Stimulated activated CD4-positive, alpha-beta T cell treated with anti-CD3 and anti-CD28 coated beads, Interleukin-1b, Interleukin-23, amount 100 ng/mL, for 24 hours (primary cell): Measurements from ENCODE around the gene OGFRL1.

ENCODE experiments used
- DNase-seq, 4 experiments: peaks; one replicate each; pipeline ENCODE4 v3.0.0-alpha.2; 2020; ENCODE audit warnings: low read depth in 4 of 4, low spot score in 1 of 4

OGFRL1 gene

GRCh38 chr6:71284785-71285184 is 3.8 kb upstream of the OGFRL1 start:
- no peak for DNase-seq

- no peak for DNase-seq
Measured at GRCh38 chr6:71287038-71287437, 1.6 kb upstream of the OGFRL1 start.

- DNase-seq, result no peak
Measured at GRCh38 chr6:71287926-71288227, 734 bp upstream of the OGFRL1 start.

GRCh38 chr6:71289039-71289801 is 609 bp downstream of the OGFRL1 start:
- DNase-seq, result peak in 1 of 4 experiments; percentile 10

GRCh38 chr6:71289802-71290175 is 1.2 kb downstream of the OGFRL1 start:
- DNase-seq, result no peak

GRCh38 chr6:71290611-71291010 is 2.0 kb downstream of the OGFRL1 start:
- DNase-seq, result no peak

- no peak for DNase-seq
Measured at GRCh38 chr6:71292001-71292400, 3.4 kb downstream of the OGFRL1 start.

GRCh38 chr6:71294121-71294523 is 5.5 kb downstream of the OGFRL1 start:
- DNase-seq, result no peak

- DNase-seq, result no peak
Measured at GRCh38 chr6:71298459-71298858, 9.8 kb downstream of the OGFRL1 start.

- no peak for DNase-seq
Measured at GRCh38 chr6:71299541-71300470, 11.2 kb downstream of the OGFRL1 start.

GRCh38 chr6:71300561-71301168 is 12.1 kb downstream of the OGFRL1 start:
- no peak for DNase-seq

- no peak for DNase-seq
Measured at GRCh38 chr6:71301546-71301945, 12.9 kb downstream of the OGFRL1 start.

- no peak for DNase-seq
Measured at GRCh38 chr6:71309656-71310055, 21.0 kb downstream of the OGFRL1 start.

GRCh38 chr6:71310261-71310660 is 21.6 kb downstream of the OGFRL1 start:
- DNase-seq, result no peak

- DNase-seq, result no peak
Measured at GRCh38 chr6:71312089-71312488, 23.5 kb downstream of the OGFRL1 start.

- DNase-seq, result no peak
Measured at GRCh38 chr6:71317441-71317840, 28.8 kb downstream of the OGFRL1 start.

GRCh38 chr6:71320041-71320440 is 31.4 kb downstream of the OGFRL1 start:
- no peak for DNase-seq

GRCh38 chr6:71321314-71321713 is 32.7 kb downstream of the OGFRL1 start:
- DNase-seq, result no peak

- no peak for DNase-seq
Measured at GRCh38 chr6:71324194-71324785, 35.7 kb downstream of the OGFRL1 start.

GRCh38 chr6:71326611-71327010 is 38.0 kb downstream of the OGFRL1 start:
- no peak for DNase-seq

- no peak for DNase-seq
Measured at GRCh38 chr6:71330501-71330900, 41.9 kb downstream of the OGFRL1 start.

- no peak for DNase-seq
Measured at GRCh38 chr6:71332012-71332411, 43.4 kb downstream of the OGFRL1 start.
